Measurements from ENCODE around the gene ABCC4. TPM values are rescaled to one million over a fixed set of nuclear protein-coding genes. Genes with fewer than 3 reads are reported as not detected.

Gene ABCC4
- total RNA-seq, 1 experiment from 2014 or later: 26.3 TPM

DNA sequence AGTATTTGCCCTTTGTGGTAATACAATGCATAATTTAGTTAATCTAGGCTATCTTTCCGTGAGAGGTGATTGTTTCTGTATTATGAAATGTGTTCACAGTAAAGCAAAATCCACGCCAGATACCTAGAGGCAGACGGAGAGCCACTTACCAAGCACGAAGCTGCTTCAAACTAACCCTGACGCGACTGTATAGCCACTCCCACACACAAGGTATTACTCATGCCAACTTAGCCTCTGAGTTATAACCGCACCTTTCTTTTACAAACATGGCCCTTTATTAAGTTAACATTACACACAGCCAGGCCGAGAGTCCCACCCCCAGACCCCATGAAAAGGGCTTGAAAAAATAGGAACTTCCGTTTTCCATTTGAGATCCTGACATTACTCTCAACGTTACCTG is 185.7 kb downstream of the ABCC4 start:
- Histone ChIP-seq H2AFZ (ENCODE audit: low read depth, low read length, poor library complexity, severe bottlenecking) (no peak overlapping the region), H4K20me1 (ENCODE audit: insufficient read depth) (no peaks in the 10 kb centered on the region), H3K4me2 (ENCODE audit: low read length) (no peak overlapping the region), H3K27ac (ENCODE audit: low read depth, low read length) (no peak overlapping the region), H3K9ac (ENCODE audit: low read length) (no peak overlapping the region), H3K79me2 (ENCODE audit: insufficient read depth, low read length) (no peaks in the 10 kb centered on the region), H3K9me2 (ENCODE audit: insufficient read depth) (no peaks in the 10 kb centered on the region), H3K36me3 (ENCODE audit: control insufficient read depth in 1 of 2, insufficient read depth in 2 of 2, low read length in 2 of 2) (no peaks in the 10 kb centered on the region; a peak in 1 of 4 replicates), H3K4me1 (ENCODE audit: control insufficient read depth in 1 of 2, insufficient read depth in 2 of 2, low read length in 2 of 2) (no peaks in the 10 kb centered on the region), H3K27me3 (ENCODE audit: insufficient read depth, low read length) (no peaks in the 10 kb centered on the region), H3K4me3 (replicated peaks in 1 of 2; ENCODE audit: low read depth in 1 of 2, low read length in 2 of 2) (no peak overlapping the region), H3K9me3 (ENCODE audit: control insufficient read depth in 1 of 2, insufficient read depth in 1 of 2, low read depth in 1 of 2, low read length in 2 of 2) (no peaks in the 10 kb centered on the region)
- TF ChIP-seq ATF3 (IDR thresholded peaks at IDR 0.05): no peak
- no peak for TF ChIP-seq ZFX (IDR thresholded peaks at IDR 0.05)
- TF ChIP-seq, protein P1, sequence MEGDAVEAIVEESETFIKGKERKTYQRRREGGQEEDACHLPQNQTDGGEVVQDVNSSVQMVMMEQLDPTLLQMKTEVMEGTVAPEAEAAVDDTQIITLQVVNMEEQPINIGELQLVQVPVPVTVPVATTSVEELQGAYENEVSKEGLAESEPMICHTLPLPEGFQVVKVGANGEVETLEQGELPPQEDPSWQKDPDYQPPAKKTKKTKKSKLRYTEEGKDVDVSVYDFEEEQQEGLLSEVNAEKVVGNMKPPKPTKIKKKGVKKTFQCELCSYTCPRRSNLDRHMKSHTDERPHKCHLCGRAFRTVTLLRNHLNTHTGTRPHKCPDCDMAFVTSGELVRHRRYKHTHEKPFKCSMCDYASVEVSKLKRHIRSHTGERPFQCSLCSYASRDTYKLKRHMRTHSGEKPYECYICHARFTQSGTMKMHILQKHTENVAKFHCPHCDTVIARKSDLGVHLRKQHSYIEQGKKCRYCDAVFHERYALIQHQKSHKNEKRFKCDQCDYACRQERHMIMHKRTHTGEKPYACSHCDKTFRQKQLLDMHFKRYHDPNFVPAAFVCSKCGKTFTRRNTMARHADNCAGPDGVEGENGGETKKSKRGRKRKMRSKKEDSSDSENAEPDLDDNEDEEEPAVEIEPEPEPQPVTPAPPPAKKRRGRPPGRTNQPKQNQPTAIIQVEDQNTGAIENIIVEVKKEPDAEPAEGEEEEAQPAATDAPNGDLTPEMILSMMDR (IDR thresholded peaks at IDR 0.05 in 2 of 3, conservative IDR thresholded peaks at IDR 0.05 in 1 of 3; ENCODE audit: borderline replicate concordance in 1 of 3, insufficient read depth in 1 of 3, low read depth in 2 of 3, low read length in 2 of 3): no peak
- no peak for TF ChIP-seq REST (IDR thresholded peaks at IDR 0.05; ENCODE audit: low read depth)
- no peak for TF ChIP-seq SIN3A (IDR thresholded peaks at IDR 0.05; ENCODE audit: low read depth)
- TF ChIP-seq EZH2 (IDR thresholded peaks at IDR 0.05): no peak
- no peak for TF ChIP-seq POLR2A (IDR thresholded peaks at IDR 0.05; ENCODE audit: borderline replicate concordance, extremely low read depth, insufficient read depth, insufficient read length)
- TF ChIP-seq JUND (IDR thresholded peaks at IDR 0.05): no peak
- no peak for TF ChIP-seq ZBTB33 (IDR thresholded peaks at IDR 0.05; ENCODE audit: extremely low read depth, insufficient replicate concordance, low read length)
- TF ChIP-seq ZNF274 (IDR thresholded peaks at IDR 0.05; ENCODE audit: low read depth, low read length): no peak
- no peak for TF ChIP-seq EGR1 (IDR thresholded peaks at IDR 0.05; ENCODE audit: low read depth)
- no peak for TF ChIP-seq FOSL1 (IDR thresholded peaks at IDR 0.05; ENCODE audit: low read depth)
- no peak for TF ChIP-seq SRF (IDR thresholded peaks at IDR 0.05; ENCODE audit: low read depth)
- no peak for TF ChIP-seq ELF1 (IDR thresholded peaks at IDR 0.05; ENCODE audit: borderline replicate concordance, low read depth)
- no peak for TF ChIP-seq RAD21 (IDR thresholded peaks at IDR 0.05; ENCODE audit: low read depth)
- POLR2A ChIA-PET: no interaction called here
- no TSS peak for BruUV-seq (replicated peaks)
- RAD21 ChIA-PET (ENCODE audit: low non-redundant PET in 1 of 2, low total read pairs in 2 of 2, uncharacterized antibody in 2 of 2, unreplicated experiment in 2 of 2): no interaction called here
- CTCF ChIA-PET: no interaction called here
- intact Hi-C loops (cut with micrococcal nuclease): no loop called here
- ATAC-seq (no peak), DNase-seq (ENCODE audit: low read depth, low spot score) (no peak)
